BLaER1 (cell line): ENCODE results near the gene WDR55.
"Not testable (repeated sequence)": the region's sequence is repeated elsewhere in the genome, so short reads cannot be mapped to it uniquely, and the experiment has no call there.

Experiments
- H3K27ac ChIP-seq: shearing (Covaris generic); formaldehyde crosslinking; 2 replicates; pipeline ENCODE4 v1.8.1; 2022
- H3K27me3 ChIP-seq: shearing (Covaris generic); formaldehyde crosslinking; 2 replicates; pipeline ENCODE4 v1.8.1; 2022
- H3K36me3 ChIP-seq: shearing (Covaris generic); formaldehyde crosslinking; 2 replicates; pipeline ENCODE4 v1.8.1; 2022
- H3K4me1 ChIP-seq: shearing (Covaris generic); formaldehyde crosslinking; 2 replicates; pipeline ENCODE4 v1.8.1; 2022
- H3K4me2 ChIP-seq: shearing (Covaris generic); formaldehyde crosslinking; 2 replicates; pipeline ENCODE4 v1.8.1; 2022
- H3K4me3 ChIP-seq: shearing (Covaris generic); formaldehyde crosslinking; 2 replicates; pipeline ENCODE4 v1.8.1; 2022
- H3K9ac ChIP-seq: shearing (Covaris generic); formaldehyde crosslinking; 2 replicates; pipeline ENCODE4 v1.8.1; 2022
- H3K9me3 ChIP-seq: shearing (Covaris generic); formaldehyde crosslinking; 2 replicates; pipeline ENCODE4 v1.8.1; 2022
- H4K20me1 ChIP-seq: shearing (Covaris generic); formaldehyde crosslinking; 2 replicates; pipeline ENCODE4 v1.8.1; 2022
- Cebpa-rat ChIP-seq: shearing (Covaris generic); IDR thresholded peaks from 2 replicates; pipeline ENCODE4 v1.8.1; 2022

WDR55 gene, protein sequence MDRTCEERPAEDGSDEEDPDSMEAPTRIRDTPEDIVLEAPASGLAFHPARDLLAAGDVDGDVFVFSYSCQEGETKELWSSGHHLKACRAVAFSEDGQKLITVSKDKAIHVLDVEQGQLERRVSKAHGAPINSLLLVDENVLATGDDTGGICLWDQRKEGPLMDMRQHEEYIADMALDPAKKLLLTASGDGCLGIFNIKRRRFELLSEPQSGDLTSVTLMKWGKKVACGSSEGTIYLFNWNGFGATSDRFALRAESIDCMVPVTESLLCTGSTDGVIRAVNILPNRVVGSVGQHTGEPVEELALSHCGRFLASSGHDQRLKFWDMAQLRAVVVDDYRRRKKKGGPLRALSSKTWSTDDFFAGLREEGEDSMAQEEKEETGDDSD

GRCh38 chr5:140664359-140665119, at the start of gene WDR55:
WDR55 (plus strand) TSS chr5:140664904; CDS start chr5:140664913, 9 bp downstream.
- Histone ChIP-seq H3K4me3 (peak within 1 kb of the TSS; percentile 91), H3K27me3 (no peaks in the 10 kb centered on the region), H3K4me2 (peak within 1 kb of the TSS; percentile 85), H4K20me1 (peaks cover 40% of the 10 kb centered on the region), H3K27ac (peak within 1 kb of the TSS; percentile 83), H3K9me3 (no peaks in the 10 kb centered on the region), H3K36me3 (peaks cover 70% of the 10 kb centered on the region), H3K4me1 (peaks cover 31% of the 10 kb centered on the region), H3K9ac (peak within 1 kb of the TSS; percentile 87)
- no peak for TF ChIP-seq Cebpa-rat

DNA sequence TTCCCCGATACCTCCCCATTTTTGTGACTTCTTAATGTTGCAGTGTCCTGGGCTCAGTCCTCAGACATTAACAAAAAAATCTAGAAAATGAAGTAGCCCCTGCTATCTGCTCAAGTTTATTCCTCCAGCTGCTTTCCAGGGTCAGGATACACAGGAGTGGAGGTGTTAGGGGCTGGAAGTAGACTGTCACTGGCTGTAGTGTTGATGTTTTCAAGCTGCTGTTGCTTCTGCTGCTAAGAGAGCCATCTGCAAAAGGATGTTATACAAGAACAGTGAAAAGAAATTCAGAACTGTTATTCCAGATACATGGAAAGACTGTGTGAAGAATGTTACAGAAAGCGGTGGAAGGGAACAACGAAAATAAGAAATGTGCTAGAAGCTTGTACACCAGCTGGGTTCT, 42.4 kb upstream of the WDR55 start:
- peaks cover 11% of the 10 kb centered on the region for H3K9me3 ChIP-seq
- no peaks in the 10 kb centered on the region for H3K4me1 ChIP-seq
- TF ChIP-seq Cebpa-rat: no peak
- H4K20me1 ChIP-seq: no peaks in the 10 kb centered on the region
- no peak overlapping the region for H3K4me2 ChIP-seq
- H3K9ac ChIP-seq: no peak overlapping the region
- H3K27ac ChIP-seq: no peak overlapping the region
- H3K36me3 ChIP-seq: no peaks in the 10 kb centered on the region
- H3K4me3 ChIP-seq: no peak overlapping the region
- H3K27me3 ChIP-seq: no peaks in the 10 kb centered on the region

GRCh38 chr5:140623061-140623460, 41.6 kb upstream of the WDR55 start:
- not testable (repeated sequence) for H3K9ac ChIP-seq, H3K4me1 ChIP-seq, H3K4me3 ChIP-seq, H3K27ac ChIP-seq, H3K36me3 ChIP-seq, H4K20me1 ChIP-seq, H3K27me3 ChIP-seq, H3K4me2 ChIP-seq
- peaks cover 18% of the 10 kb centered on the region for H3K9me3 ChIP-seq

DNA sequence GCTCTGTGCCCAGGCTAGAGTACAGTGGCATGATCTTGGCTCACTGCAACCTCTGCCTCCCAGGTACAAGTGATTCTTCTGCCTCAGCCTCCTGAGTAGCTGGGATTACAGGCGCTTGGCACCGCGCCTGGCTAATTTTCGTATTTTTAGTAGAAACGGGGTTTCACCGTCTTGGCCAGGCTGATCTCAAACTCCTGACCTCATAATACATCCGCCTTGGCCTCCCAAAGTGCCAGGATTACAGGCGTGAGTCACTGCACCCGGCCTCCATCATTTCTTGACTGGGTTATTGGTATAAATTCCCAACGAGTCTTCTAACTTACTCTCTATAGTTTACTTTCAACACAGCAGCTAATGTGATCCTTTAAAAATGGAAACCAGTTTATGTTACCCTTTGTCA, 39.8 kb upstream of the WDR55 start:
- H4K20me1 ChIP-seq, H3K36me3 ChIP-seq, H3K4me3 ChIP-seq, H3K4me2 ChIP-seq, H3K27me3 ChIP-seq, H3K27ac ChIP-seq, H3K4me1 ChIP-seq, H3K9ac ChIP-seq: not testable (repeated sequence)
- peaks cover 30% of the 10 kb centered on the region for H3K9me3 ChIP-seq

DNA sequence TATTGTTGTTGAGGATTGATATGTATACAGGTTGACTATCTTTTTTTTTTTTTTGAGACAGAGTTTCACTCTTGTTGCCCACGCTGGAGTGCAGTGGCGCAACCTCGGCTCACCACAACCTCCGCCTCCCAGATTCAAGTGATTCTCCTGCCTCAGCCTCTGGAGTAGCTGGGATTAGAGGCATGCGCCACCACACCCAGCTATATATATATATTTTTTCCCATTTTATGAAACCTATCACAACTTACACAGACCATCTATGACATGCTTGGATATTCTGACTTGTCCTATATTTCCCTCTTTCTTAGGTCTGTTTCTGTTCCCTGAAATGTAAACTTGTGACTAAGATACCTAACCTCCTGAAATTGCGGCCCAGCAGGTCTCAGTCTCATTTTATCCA, 36.7 kb upstream of the WDR55 start:
- Histone ChIP-seq H3K36me3 (peaks cover 7% of the 10 kb centered on the region; the same call in 1 of the 2 replicates), H3K9ac (no peak overlapping the region), H3K4me1 (no peaks in the 10 kb centered on the region), H3K27ac (no peak overlapping the region), H3K4me3 (no peak overlapping the region), H4K20me1 (no peaks in the 10 kb centered on the region), H3K4me2 (no peak overlapping the region), H3K9me3 (peaks cover 51% of the 10 kb centered on the region), H3K27me3 (peaks cover 31% of the 10 kb centered on the region)
- TF ChIP-seq Cebpa-rat: no peak

- Histone ChIP-seq H3K9me3 (peaks cover 56% of the 10 kb centered on the region), H3K4me1 (no peaks in the 10 kb centered on the region), H3K4me2 (no peak overlapping the region), H3K36me3 (peaks cover 7% of the 10 kb centered on the region; the same call in 1 of the 2 replicates), H3K27me3 (peaks cover 39% of the 10 kb centered on the region), H3K9ac (no peak overlapping the region), H3K4me3 (no peak overlapping the region), H3K27ac (no peak overlapping the region), H4K20me1 (no peaks in the 10 kb centered on the region)
- TF ChIP-seq Cebpa-rat: no peak
Measured at GRCh38 chr5:140628711-140629110, 36.0 kb upstream of the WDR55 start.

DNA sequence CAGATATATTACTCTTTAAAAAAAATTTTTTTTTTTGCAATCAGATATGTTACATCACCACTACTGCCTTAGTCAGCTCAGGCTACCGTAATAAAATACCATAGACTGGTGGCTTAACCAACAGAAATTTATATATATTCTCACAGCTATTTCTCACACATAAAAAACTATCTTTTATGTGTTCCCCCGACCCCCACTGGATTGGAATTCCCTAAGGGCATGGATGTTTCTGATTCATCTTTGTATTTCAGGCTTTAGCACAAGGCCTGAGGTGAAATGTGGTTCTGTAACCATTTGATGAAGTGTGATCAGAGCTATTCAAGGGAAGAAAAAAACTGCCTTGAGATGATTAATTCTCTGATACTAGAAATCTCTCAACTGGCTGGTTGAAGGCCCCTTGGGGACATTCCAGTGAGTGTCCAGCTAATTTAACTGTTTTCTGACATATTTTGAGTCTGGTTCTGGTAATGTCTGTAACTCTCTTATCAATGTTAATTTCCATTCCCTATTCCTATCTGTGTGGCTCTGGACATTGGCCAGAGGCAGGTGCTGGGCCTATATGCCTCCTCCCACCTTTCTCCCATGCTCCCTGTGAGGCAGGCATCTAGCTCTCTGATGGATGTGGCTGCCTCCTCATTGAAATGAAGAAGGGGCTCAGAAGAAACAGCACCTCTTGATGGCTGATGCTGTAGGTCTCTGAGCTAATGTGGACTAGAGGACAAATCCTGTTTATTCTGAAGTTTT, 34.2 kb upstream of the WDR55 start:
- H3K4me2 ChIP-seq: no peak overlapping the region
- TF ChIP-seq Cebpa-rat: no peak
- no peak overlapping the region for H3K27ac ChIP-seq

GRCh38 chr5:140631036-140631417, 33.7 kb upstream of the WDR55 start:
- Histone ChIP-seq H3K9ac (no peak overlapping the region), H3K27me3 (peaks cover 47% of the 10 kb centered on the region), H3K36me3 (peaks cover 7% of the 10 kb centered on the region; the same call in 1 of the 2 replicates), H3K4me2 (no peak overlapping the region), H3K9me3 (peaks cover 56% of the 10 kb centered on the region), H3K27ac (no peak overlapping the region), H3K4me3 (no peak overlapping the region), H4K20me1 (no peaks in the 10 kb centered on the region), H3K4me1 (no peaks in the 10 kb centered on the region)
- no peak for TF ChIP-seq Cebpa-rat

More for the DNA sequence above, 34.2 kb upstream of the WDR55 start:
- peaks cover 56% of the 10 kb centered on the region for H3K9me3 ChIP-seq
- no peak overlapping the region for H3K4me3 ChIP-seq
- peaks cover 7% of the 10 kb centered on the region; the same call in 1 of the 2 replicates for H3K36me3 ChIP-seq
- H3K27me3 ChIP-seq: peaks cover 47% of the 10 kb centered on the region
- H3K9ac ChIP-seq: no peak overlapping the region
- H3K4me1 ChIP-seq: no peaks in the 10 kb centered on the region
- H4K20me1 ChIP-seq: no peaks in the 10 kb centered on the region

- no peak for TF ChIP-seq Cebpa-rat
- Histone ChIP-seq H3K4me3 (peak overlapping the region; percentile 39; the same call in 1 of the 2 replicates), H3K4me1 (no peaks in the 10 kb centered on the region), H3K27me3 (peaks cover 47% of the 10 kb centered on the region), H4K20me1 (no peaks in the 10 kb centered on the region), H3K36me3 (peaks cover 7% of the 10 kb centered on the region; the same call in 1 of the 2 replicates), H3K27ac (no peak overlapping the region), H3K9ac (no peak overlapping the region), H3K9me3 (peaks cover 49% of the 10 kb centered on the region), H3K4me2 (no peak overlapping the region)
Measured at GRCh38 chr5:140631831-140632365, 32.8 kb upstream of the WDR55 start.
